Dedifferentiated amniotic fluid mesenchymal stem cell (primary cell): ENCODE data around the gene CARD14.
"Not testable (repeated sequence)": the region's sequence is repeated elsewhere in the genome, so short reads cannot be mapped to it uniquely, and the experiment has no call there.

Experiments used
- DNase-seq: peaks from one replicate; pipeline ENCODE4 v3.0.0-alpha.2; 2016; ENCODE audit errors: extremely low spot score

CARD14 gene

GRCh38 chr17:80223838-80224497 is 54.1 kb downstream of the CARD14 start:
- DNase-seq: no peak

GRCh38 chr17:80224683-80225082 is 54.9 kb downstream of the CARD14 start:
- no peak for DNase-seq

- DNase-seq: no peak
Measured at GRCh38 chr17:80225230-80225629, 55.4 kb downstream of the CARD14 start.

- DNase-seq: no peak
Measured at GRCh38 chr17:80227156-80227555, 57.3 kb downstream of the CARD14 start.

- DNase-seq: no peak
Measured at GRCh38 chr17:80227666-80228065, 57.8 kb downstream of the CARD14 start.

- DNase-seq: no peak
Measured at GRCh38 chr17:80228477-80228876, 58.6 kb downstream of the CARD14 start.

GRCh38 chr17:80229011-80229410 is 59.2 kb downstream of the CARD14 start:
- DNase-seq: no peak

GRCh38 chr17:80232438-80232837 is 62.6 kb downstream of the CARD14 start:
- no peak for DNase-seq

- no peak for DNase-seq
Measured at GRCh38 chr17:80233202-80233601, 63.4 kb downstream of the CARD14 start.

GRCh38 chr17:80236911-80237310 is 67.1 kb downstream of the CARD14 start:
- no peak for DNase-seq

- DNase-seq: no peak
Measured at GRCh38 chr17:80237386-80237785, 67.6 kb downstream of the CARD14 start.

GRCh38 chr17:80242505-80242904 is 72.7 kb downstream of the CARD14 start:
- no peak for DNase-seq

GRCh38 chr17:80243526-80244433 is 74.0 kb downstream of the CARD14 start:
- no peak for DNase-seq

- not testable (repeated sequence) for DNase-seq
Measured at GRCh38 chr17:80244448-80244847, 74.6 kb downstream of the CARD14 start.

GRCh38 chr17:80244871-80245509 is 75.2 kb downstream of the CARD14 start:
- DNase-seq: no peak

GRCh38 chr17:80245566-80246265 is 75.9 kb downstream of the CARD14 start:
- no peak for DNase-seq

GRCh38 chr17:80246266-80246681 is 76.4 kb downstream of the CARD14 start:
- DNase-seq: no peak

GRCh38 chr17:80246726-80247125 is 76.9 kb downstream of the CARD14 start:
- DNase-seq: no peak

- DNase-seq: no peak
Measured at GRCh38 chr17:80247561-80247960, 77.7 kb downstream of the CARD14 start.

GRCh38 chr17:80248001-80248893 is 78.4 kb downstream of the CARD14 start:
- DNase-seq: no peak
